Measurements from ENCODE around the gene CLDN5.

CLDN5 gene

DNA sequence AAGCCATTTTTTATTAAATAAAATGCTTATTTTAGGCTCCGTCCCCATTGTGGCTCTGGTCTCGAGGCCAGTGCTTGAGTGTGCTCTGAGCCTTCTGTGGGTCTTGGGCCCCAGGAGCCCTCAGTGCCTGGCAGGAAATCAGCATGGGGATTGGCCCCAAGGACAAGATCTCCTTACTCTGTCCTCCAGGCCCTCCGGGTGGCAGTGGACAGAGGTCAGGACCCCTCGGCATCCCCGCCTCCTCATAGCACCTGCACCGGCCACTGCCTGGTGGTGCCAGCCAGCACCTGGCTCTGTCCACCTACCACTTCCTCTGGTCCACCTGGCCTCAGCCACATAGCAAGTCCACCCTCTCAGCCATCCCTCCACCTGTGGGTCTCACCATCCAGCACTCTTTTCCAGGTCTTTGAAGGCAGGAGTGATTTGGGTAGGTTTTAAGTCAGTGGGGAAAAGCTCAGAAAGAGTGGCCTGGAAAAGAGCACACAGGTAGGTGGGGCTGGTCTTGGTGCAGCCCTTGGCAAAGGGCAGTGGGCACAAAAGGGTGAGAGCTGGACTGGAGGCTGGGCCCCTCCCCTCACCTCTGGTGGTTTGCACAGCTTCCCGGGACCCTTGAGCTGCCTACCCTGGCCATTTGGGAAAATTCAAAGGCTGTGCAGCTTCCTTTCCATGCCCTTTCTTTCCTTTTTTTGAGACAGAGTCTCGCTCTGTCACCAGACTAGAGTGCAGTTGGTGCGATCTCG is 3.5 kb downstream of the CLDN5 start:
- DNase-seq = no peak

GRCh38 chr22:19520007-19520406 is 4.2 kb downstream of the CLDN5 start:
- no peak for DNase-seq

DNA sequence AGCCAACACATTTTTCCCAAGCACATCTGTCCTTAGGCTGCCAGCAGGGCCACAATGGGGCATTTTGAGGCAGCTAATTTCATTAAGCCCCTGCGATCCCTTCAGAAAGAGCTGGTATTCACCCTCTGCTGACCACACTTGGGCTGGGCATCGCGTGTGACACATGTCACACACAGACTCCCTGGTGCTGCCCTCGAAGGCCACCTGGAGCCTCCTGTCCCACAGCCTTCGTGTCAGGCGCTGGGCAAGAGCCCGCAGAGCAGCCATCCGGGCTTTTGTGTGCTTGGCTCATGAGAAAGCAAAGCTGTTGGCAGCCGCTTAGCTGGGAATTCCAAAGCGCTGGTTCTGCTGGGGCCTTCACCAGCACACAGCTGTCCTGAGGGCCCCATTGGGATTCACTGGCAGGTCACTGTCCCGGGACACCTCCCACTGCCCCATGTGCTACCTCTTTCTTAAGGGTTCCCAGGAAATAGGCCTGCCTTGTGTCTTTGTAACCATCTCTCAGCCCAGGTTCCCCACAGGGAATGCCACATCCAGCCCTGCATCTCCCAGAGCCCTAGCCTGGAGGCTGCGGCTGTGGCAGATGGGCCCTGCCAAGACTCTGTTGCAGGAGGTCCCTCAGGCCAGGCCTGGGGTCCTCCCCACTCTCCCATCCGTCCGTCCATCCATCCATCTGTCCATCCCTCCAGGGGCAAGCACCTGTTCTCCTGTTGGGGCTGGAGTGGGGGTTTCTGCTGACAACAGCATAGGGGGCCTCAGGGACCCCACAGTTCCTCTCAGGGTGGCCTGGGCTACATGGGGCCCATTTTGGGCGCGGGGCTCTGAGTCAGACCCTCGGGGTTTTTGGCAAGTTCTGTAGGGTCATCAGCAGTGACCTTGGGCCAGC is 4.9 kb downstream of the CLDN5 start:
- no peak for DNase-seq

DNA sequence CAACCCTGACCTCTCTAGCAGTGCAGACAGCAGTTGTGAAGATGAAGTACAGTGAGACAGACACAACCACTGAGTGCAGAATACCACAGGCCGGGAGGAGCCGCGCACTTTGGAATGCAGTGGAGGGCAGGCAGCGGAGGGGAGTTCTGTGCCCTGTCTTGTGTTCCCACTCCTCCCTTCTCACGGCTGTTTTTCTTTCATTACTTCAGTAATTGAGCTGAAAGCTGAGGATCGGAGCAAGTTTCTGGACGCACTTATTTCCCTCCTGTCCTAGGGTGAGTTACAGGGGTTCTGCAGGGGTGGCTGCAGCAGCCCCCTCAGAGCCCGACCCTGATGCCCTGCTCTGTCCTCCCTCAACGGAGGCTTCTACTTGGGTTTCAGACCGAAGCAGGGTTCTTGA is 5.6 kb downstream of the CLDN5 start:
- no peak for DNase-seq

- no peak for DNase-seq
Measured at GRCh38 chr22:19517919-19518611, 6.1 kb downstream of the CLDN5 start.

- DNase-seq = no peak
Measured at GRCh38 chr22:19517171-19517500, 7.1 kb downstream of the CLDN5 start.

GRCh38 chr22:19516378-19517170 is 7.6 kb downstream of the CLDN5 start:
- no peak for DNase-seq

DNA sequence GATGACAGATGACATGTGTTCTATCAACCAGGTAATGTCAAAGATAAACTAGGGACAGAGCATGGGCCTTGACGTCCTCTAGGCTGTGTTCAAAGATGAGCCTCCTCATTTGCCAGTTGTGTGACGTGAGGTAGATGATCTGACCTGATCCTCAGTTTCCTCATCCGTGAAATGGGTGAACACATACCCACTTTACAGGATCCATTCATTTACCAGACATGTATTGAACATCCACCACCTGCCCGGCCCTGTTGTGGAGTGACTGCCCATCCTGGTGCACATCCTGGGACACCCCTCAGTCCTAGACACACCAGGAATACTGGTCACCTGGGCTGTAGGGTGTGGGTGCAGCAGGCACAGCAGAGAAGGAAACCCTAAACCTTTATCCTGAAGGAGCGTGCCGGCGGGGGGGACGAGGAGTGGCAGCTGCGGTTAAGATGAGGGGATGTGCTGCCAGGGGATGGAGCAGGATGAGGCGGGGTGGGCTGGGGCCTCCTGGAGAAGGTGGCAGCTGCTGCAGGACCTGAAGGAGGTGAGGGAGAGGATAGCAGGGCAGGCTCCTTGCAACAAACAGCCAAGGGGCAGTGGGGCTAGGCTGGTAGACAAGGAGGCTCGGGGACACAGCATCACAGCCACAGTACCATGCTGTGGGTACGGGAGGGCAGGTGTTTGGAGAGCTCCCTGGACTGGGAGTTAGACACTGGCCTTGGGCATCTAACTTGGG is 8.4 kb downstream of the CLDN5 start:
- no peak for DNase-seq

DNA sequence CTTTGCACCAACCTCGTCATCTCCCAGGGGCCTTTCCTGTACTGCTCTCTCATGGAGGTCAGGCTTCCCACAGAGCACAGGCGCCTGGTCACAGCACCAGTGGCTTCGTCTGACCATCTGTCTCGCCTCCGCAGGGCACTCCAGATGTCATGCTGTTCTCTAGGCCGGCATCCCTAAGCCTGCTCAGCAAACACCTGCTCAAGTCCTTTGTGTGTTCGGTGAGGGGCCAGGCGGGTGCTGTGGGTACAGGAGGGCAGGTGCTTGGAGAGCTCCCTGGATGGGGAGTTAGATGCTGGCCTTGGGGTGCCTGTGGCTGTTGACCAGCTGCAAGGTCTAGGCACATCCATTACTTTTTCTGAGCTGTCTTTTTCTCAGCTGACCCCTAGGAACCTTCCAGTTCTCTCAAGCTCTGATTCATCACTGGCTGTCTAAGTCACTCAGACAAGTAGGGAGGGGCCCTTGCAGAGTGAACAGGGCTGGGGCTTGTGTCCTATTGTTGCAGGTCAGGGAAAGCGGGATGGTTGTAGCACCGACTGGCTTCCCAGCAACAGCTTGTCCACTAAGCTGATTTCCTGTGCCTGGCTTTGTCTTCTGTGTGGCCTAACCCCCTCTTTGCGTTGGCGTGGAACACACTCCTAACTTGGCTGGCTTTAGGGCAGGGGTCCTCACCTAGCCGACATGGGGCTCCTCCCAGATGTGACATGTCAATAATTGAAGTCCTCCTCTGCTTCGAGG is 9.2 kb downstream of the CLDN5 start:
- DNase-seq = no peak

GRCh38 chr22:19513823-19514222 is 10.4 kb downstream of the CLDN5 start:
- no peak for DNase-seq

GRCh38 chr22:19510919-19511341 is 13.3 kb downstream of the CLDN5 start:
- DNase-seq = no peak

DNA sequence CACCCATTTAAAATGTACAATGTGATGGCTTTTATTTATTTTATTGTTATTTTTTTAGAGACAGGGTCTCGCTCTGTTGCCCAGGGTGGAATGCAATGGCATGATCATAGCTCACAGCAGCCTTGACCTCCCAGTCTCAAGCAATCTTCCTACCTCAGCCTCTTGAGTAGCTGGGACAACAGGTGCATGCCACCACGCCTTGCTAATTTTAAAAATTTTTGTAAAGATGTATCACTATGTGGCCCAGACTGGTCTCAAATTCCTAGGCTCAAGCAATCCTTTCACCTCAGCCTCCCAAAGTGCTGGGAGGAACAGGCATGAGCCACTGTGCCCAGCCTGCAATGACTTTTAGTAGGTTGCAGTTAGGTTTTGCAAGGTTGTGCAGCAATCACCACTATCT is 14.3 kb downstream of the CLDN5 start:
- DNase-seq = no peak

- no peak for DNase-seq
Measured at GRCh38 chr22:19509191-19509590, 15.0 kb downstream of the CLDN5 start.

DNA sequence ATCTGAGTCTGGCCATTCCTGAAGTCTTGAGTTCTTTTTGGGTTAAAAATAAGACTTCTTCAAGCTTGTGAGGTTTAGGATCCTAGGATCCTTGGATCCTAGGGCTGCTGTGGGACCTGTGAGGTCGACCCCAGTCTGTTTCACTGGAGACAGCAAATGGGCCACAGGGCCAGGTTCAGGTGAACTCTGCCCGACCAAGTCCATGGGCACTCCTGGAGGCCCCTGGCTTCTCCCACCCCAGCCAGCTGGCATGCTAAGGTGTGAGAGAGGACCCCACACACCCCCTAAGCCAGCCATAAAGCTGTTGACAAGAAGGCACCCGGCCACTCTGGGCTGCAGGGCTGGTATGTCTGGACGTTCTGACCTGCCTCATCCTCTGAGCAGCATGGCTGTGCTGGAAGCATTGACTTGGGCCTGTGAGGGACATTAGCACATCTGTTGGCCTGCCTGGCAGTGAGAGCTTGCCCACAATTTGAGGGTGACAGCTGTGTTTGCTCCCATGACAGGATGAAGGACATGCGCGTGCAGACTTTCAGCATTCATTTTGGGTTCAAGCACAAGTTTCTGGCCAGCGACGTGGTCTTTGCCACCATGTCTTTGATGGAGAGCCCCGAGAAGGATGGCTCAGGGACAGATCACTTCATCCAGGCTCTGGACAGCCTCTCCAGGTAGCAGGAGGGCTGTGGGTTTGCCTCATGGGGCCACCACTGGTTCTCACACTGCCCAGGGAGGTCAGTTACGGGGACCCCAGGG is 16.0 kb downstream of the CLDN5 start:
- DNase-seq = no peak

DNA sequence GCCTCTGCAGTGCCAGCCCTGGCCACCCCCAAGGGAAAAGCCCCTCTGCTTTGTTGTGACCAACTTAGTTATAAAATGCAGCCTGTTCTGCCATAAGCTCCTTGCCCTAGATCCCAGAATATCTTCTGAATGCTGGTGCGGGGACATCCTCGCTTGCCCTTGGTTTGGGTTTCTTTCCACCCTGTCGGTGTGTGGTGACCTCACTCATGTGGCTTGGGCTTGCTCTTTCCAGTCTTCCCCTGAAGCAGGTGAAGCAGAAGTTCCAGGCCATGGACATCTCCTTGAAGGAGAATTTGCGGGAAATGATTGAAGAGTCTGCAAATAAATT is 16.7 kb downstream of the CLDN5 start:
- no peak for DNase-seq

- no peak for DNase-seq
Measured at GRCh38 chr22:19506212-19506611, 18.0 kb downstream of the CLDN5 start.

DNA sequence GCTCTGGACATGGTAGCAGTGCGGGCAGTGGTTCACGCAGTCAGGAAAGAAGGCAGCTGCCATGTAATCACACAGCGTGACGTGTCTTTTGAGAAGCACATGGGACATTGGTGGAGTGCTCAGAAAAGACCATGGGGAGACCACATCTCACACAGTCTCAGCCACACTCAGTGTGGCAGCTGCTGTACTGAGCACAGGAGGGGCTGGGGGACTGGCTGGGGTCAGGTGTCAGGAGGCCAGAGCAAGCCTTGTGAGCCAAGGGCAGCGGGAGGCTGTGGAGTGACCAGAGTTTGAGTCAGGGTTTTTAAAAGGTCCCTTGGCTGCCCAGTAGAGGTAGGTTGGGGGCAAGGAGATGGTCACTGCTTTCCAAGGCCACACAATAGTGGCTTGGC is 18.5 kb downstream of the CLDN5 start:
- no peak for DNase-seq

DNA sequence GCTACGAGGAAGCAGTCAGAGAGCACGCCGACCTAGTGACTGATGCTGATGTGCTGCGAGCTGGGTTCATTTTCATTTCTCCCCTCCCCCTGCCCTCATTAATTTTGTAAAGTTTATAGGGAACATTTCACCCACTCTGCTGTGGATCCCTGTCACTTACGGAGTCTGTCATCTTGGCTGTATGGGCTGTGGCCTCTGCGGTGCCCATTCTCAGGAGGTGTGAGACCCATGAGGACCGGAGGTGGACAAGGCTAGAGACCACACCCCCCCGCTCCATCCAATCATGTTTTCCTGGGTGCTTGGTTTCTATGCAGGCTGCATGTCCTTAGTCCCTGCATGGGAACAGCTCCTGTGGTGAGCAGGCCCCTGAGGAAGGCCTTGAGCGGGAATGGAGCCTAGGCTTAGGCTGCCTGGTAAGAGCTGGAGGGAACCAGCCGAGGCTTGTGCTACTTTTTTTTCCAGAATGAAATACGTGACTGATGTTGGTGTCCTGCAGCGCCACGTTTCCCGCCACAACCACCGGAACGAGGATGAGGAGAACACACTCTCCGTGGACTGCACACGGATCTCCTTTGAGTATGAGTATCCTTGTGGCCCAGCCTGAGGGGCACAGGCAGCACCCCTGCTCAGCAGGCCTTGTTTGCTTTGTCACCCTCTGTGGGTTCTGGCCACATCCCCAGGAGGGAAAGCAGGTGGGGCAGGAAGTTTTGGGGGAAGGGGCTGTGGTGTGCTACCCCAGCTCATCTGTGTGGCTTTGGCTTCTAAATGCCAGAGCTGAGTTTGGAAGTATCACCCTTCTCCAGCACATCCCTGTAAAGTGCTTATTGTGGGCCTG is 19.1 kb downstream of the CLDN5 start:
- DNase-seq = no peak

GRCh38 chr22:19503869-19504268 is 20.3 kb downstream of the CLDN5 start:
- no peak for DNase-seq

GRCh38 chr22:19503367-19503766 is 20.8 kb downstream of the CLDN5 start:
- no peak for DNase-seq
